Transverse colon (tissue), 3 donors: Measurements from ENCODE around the gene MYL2.

Source experiments
- EP300 ChIP-seq: sonication (generic); formaldehyde crosslinking; IDR thresholded peaks from one replicate; pipeline ENCODE4 v1.6.1; 2017; ENCODE audit warnings: antibody characterized with exemption, low read depth
- POLR2A ChIP-seq: fragments of 450-650 bp; IDR thresholded peaks from one replicate; pipeline ENCODE4 v1.6.1; 2016; ENCODE audit warnings: antibody characterized with exemption, mild to moderate bottlenecking, moderate library complexity
- TF ChIP-seq, protein P1 (sequence below), 5 experiments: fragments of 200-600 bp in 3 of 5; fragments of 450-650 bp in 2 of 5; sonication (generic) in 3 of 5; IDR thresholded peaks; 1 replicate in 2 of 5; 2 replicates in 3 of 5; pipeline ENCODE4 v1.5.1; 2016 to 2017; ENCODE audit warnings: antibody characterized with exemption in 5 of 5, inconsistent platforms in 3 of 5, mild to moderate bottlenecking in 2 of 5, moderate library complexity in 1 of 5

DNA sequence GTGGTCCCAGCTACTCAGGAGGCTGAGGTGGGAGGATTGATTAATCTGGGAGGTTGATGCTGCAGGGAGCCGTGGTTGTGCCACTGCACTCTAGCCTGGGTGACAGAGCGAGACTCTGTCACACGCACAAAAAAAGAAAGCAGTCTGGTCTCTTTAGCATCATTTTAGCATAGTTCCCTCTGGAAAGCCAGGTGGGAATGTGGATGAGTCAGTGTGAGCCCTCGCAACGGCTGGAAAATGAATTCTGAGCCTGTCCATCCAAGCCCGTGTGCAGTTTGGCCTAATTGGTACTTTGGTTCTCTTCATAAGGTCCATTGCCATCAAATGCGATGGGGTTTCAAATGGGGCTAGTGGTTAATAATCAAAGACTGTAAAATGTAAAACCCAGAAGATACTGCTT is 2.4 kb downstream of the MYL2 start:
- TF ChIP-seq, protein P1, sequence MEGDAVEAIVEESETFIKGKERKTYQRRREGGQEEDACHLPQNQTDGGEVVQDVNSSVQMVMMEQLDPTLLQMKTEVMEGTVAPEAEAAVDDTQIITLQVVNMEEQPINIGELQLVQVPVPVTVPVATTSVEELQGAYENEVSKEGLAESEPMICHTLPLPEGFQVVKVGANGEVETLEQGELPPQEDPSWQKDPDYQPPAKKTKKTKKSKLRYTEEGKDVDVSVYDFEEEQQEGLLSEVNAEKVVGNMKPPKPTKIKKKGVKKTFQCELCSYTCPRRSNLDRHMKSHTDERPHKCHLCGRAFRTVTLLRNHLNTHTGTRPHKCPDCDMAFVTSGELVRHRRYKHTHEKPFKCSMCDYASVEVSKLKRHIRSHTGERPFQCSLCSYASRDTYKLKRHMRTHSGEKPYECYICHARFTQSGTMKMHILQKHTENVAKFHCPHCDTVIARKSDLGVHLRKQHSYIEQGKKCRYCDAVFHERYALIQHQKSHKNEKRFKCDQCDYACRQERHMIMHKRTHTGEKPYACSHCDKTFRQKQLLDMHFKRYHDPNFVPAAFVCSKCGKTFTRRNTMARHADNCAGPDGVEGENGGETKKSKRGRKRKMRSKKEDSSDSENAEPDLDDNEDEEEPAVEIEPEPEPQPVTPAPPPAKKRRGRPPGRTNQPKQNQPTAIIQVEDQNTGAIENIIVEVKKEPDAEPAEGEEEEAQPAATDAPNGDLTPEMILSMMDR (IDR thresholded peaks at IDR 0.05), result no peak
- TF ChIP-seq EP300 (no peak), POLR2A (no peak)
